Measurements from ENCODE around the gene KCNN2. TPM values are rescaled to one million over a fixed set of nuclear protein-coding genes. Genes with fewer than 3 reads are reported as not detected.

KCNN2 gene
- polyA plus RNA-seq, 1 donor from 2014 or later, result 1.0 TPM

- no peak overlapping the region for H3K4me2 ChIP-seq (ENCODE audit: low read length)
- H3K79me2 ChIP-seq (replicated peaks; ENCODE audit: insufficient read depth, low read length), result no peaks in the 10 kb centered on the region
Observed at GRCh38 chr5:114419959-114420358, 58.1 kb downstream of the KCNN2 start.

GRCh38 chr5:114427204-114427603, 65.3 kb downstream of the KCNN2 start:
- Histone ChIP-seq H4K20me1 (ENCODE audit: insufficient read depth) (no peaks in the 10 kb centered on the region), H3K4me2 (ENCODE audit: low read length) (no peak overlapping the region), H2AFZ (ENCODE audit: low read depth, low read length) (no peak overlapping the region), H3K27ac (ENCODE audit: low read length) (no peak overlapping the region), H3F3A (ENCODE audit: insufficient read depth, low read length, poor library complexity, severe bottlenecking) (no peaks in the 10 kb centered on the region), H3K4me3 (ENCODE audit: low read length) (no peak overlapping the region), H3K36me3 (ENCODE audit: insufficient read depth, low read length) (no peaks in the 10 kb centered on the region), H3K9ac (ENCODE audit: low read length) (no peak overlapping the region), H3K27me3 (ENCODE audit: insufficient read depth, low read depth, low read length) (no peaks in the 10 kb centered on the region), H3K79me2 (replicated peaks; ENCODE audit: insufficient read depth, low read length) (no peaks in the 10 kb centered on the region), H3K9me3 (ENCODE audit: low read length) (no peaks in the 10 kb centered on the region), H3K9me2 (ENCODE audit: insufficient read depth, low read length) (no peaks in the 10 kb centered on the region)
- TF ChIP-seq POLR2AphosphoS5 (IDR thresholded peaks at IDR 0.05) (no peak), SMC3 (conservative IDR thresholded peaks at IDR 0.05; ENCODE audit: poor library complexity) (no peak), TAF1 (IDR thresholded peaks at IDR 0.05; ENCODE audit: low read depth) (no peak), EP300 (conservative IDR thresholded peaks at IDR 0.05; ENCODE audit: poor library complexity, severe bottlenecking) (no peak), MXI1 (conservative IDR thresholded peaks at IDR 0.05; ENCODE audit: poor library complexity, severe bottlenecking) (no peak), RAD21 (conservative IDR thresholded peaks at IDR 0.05) (no peak), EZH2 (IDR thresholded peaks at IDR 0.05; ENCODE audit: borderline replicate concordance, insufficient read depth, low read length, poor library complexity, severe bottlenecking) (no peak)
- TF ChIP-seq, protein P1, sequence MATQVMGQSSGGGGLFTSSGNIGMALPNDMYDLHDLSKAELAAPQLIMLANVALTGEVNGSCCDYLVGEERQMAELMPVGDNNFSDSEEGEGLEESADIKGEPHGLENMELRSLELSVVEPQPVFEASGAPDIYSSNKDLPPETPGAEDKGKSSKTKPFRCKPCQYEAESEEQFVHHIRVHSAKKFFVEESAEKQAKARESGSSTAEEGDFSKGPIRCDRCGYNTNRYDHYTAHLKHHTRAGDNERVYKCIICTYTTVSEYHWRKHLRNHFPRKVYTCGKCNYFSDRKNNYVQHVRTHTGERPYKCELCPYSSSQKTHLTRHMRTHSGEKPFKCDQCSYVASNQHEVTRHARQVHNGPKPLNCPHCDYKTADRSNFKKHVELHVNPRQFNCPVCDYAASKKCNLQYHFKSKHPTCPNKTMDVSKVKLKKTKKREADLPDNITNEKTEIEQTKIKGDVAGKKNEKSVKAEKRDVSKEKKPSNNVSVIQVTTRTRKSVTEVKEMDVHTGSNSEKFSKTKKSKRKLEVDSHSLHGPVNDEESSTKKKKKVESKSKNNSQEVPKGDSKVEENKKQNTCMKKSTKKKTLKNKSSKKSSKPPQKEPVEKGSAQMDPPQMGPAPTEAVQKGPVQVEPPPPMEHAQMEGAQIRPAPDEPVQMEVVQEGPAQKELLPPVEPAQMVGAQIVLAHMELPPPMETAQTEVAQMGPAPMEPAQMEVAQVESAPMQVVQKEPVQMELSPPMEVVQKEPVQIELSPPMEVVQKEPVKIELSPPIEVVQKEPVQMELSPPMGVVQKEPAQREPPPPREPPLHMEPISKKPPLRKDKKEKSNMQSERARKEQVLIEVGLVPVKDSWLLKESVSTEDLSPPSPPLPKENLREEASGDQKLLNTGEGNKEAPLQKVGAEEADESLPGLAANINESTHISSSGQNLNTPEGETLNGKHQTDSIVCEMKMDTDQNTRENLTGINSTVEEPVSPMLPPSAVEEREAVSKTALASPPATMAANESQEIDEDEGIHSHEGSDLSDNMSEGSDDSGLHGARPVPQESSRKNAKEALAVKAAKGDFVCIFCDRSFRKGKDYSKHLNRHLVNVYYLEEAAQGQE (IDR thresholded peaks at IDR 0.05; ENCODE audit: borderline replicate concordance), result no peak
- TF ChIP-seq, protein P2, sequence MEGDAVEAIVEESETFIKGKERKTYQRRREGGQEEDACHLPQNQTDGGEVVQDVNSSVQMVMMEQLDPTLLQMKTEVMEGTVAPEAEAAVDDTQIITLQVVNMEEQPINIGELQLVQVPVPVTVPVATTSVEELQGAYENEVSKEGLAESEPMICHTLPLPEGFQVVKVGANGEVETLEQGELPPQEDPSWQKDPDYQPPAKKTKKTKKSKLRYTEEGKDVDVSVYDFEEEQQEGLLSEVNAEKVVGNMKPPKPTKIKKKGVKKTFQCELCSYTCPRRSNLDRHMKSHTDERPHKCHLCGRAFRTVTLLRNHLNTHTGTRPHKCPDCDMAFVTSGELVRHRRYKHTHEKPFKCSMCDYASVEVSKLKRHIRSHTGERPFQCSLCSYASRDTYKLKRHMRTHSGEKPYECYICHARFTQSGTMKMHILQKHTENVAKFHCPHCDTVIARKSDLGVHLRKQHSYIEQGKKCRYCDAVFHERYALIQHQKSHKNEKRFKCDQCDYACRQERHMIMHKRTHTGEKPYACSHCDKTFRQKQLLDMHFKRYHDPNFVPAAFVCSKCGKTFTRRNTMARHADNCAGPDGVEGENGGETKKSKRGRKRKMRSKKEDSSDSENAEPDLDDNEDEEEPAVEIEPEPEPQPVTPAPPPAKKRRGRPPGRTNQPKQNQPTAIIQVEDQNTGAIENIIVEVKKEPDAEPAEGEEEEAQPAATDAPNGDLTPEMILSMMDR (IDR thresholded peaks at IDR 0.05; ENCODE audit: poor library complexity, severe bottlenecking), result no peak

More at GRCh38 chr5:114419959-114420358, 58.1 kb downstream of the KCNN2 start:
- Histone ChIP-seq H3K27ac (ENCODE audit: low read length) (no peak overlapping the region), H3F3A (ENCODE audit: insufficient read depth, low read length, poor library complexity, severe bottlenecking) (no peaks in the 10 kb centered on the region), H3K27me3 (ENCODE audit: insufficient read depth, low read depth, low read length) (no peaks in the 10 kb centered on the region), H2AFZ (ENCODE audit: low read depth, low read length) (no peak overlapping the region), H3K9me3 (ENCODE audit: low read length) (no peaks in the 10 kb centered on the region), H3K9me2 (ENCODE audit: insufficient read depth, low read length) (no peaks in the 10 kb centered on the region), H3K36me3 (ENCODE audit: insufficient read depth, low read length) (no peaks in the 10 kb centered on the region), H4K20me1 (ENCODE audit: insufficient read depth) (no peaks in the 10 kb centered on the region), H3K9ac (ENCODE audit: low read length) (no peak overlapping the region), H3K4me3 (ENCODE audit: low read length) (no peak overlapping the region)
- TF ChIP-seq MXI1 (conservative IDR thresholded peaks at IDR 0.05; ENCODE audit: poor library complexity, severe bottlenecking) (no peak), RAD21 (conservative IDR thresholded peaks at IDR 0.05) (no peak), SMC3 (conservative IDR thresholded peaks at IDR 0.05; ENCODE audit: poor library complexity) (no peak), TAF1 (IDR thresholded peaks at IDR 0.05; ENCODE audit: low read depth) (no peak), EZH2 (IDR thresholded peaks at IDR 0.05; ENCODE audit: borderline replicate concordance, insufficient read depth, low read length, poor library complexity, severe bottlenecking) (no peak), POLR2AphosphoS5 (IDR thresholded peaks at IDR 0.05) (no peak)
